SIG-M5 (cell line): ENCODE data around the gene UGT2A2.
"Not testable (repeated sequence)": the region's sequence is repeated elsewhere in the genome, so short reads cannot be mapped to it uniquely, and the experiment has no call there.

Experiments used
- DNase-seq: peaks from one replicate; lab custom pipeline; 2025; lab: John Stamatoyannopoulos, UW

The UGT2A2 gene

DNA sequence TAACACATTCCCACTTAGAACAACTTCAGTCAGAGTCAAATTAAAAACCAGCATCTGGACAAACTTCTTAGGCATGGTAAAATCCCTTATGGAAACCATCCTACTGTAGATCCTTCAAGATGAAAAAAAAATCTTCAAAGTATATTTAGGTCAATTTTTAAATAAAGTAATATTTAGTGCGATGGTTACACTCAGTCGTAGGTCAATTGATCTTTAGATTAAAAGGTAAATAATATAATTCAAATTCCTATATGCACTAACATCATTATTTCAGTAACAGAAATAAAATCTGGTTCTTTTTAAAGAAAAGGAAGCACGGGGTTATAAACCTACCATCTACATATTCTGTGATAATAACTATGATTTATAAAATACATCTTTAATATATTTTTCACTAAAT is at the start of gene UGT2A2:
Gene UGT2A2 (minus strand): TSS at position 101 of the 400 bp plus-strand sequence. CDS start 2 bp downstream, at position 99.
- DNase-seq: no peak

GRCh38 chr4:69684804-69685203 is 45.4 kb upstream of the UGT2A2 start:
- no peak for DNase-seq

DNA sequence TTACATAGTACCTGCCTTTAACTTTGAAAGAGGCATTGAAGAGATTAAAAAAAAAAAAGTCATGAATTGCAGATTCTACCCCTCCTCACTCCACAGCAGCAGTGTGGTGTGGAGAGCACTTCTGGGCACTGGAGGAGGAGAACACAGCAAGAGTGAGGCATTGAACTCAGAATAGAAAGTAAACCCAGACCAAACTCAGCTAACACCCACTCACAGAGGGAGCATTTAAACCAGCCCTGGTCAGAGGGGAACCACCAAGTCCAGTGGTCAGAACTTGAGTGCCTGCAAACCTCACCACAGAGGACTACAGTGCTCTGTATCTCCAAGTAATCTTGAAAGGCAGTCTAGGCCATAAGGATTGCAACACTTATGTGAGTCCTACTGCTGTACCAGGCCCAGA is 29.2 kb upstream of the UGT2A2 start:
- DNase-seq: no peak

- not testable (repeated sequence) for DNase-seq
Measured at GRCh38 chr4:69664009-69664408, 24.6 kb upstream of the UGT2A2 start.

DNA sequence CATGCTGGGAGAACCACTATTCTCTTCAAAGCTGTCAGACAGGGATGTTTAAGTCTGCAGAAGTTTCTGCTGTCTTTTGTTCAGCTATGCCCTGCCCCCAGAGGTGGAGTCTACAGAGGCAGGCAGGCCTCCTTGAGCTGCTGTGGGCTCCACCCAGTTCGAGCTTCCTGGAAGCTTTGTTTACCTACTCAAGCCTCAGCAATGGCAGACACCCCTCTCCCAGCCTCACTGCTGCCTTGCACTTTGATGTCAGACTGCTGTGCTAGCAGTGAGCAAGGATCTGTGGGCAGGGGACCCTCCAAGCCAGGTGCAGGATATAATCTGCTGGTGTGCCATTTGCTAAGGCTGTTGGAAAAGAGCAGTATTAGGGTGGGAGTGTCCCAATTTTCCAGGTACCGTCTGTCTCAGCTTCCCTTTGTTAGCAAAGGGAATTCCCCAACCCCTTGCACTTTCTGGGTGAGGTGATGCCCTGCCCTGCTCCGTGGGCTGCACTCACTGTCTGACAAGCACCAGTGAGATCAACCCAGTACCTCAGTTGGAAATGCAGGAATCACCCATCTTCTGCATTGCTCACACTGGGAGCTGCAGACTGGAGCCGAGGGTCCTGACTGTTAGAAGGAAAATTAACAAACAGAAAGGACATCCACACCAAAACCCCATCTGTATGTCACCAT is 21.8 kb upstream of the UGT2A2 start:
- not testable (repeated sequence) for DNase-seq

- no peak for DNase-seq
Measured at GRCh38 chr4:69658133-69658532, 18.7 kb upstream of the UGT2A2 start.

GRCh38 chr4:69656653-69657158 is 17.3 kb upstream of the UGT2A2 start:
- DNase-seq: no peak

GRCh38 chr4:69653147-69653546 is 13.7 kb upstream of the UGT2A2 start, which contains the start of gene UGT2A1:
UGT2A1 (minus strand) TSS chr4:69653247; CDS start chr4:69647644, 5,603 bp downstream.
- no peak for DNase-seq

- DNase-seq: no peak
Measured at GRCh38 chr4:69650872-69651271, 11.4 kb upstream of the UGT2A2 start.

GRCh38 chr4:69649629-69650028 is 10.2 kb upstream of the UGT2A2 start:
- no peak for DNase-seq

DNA sequence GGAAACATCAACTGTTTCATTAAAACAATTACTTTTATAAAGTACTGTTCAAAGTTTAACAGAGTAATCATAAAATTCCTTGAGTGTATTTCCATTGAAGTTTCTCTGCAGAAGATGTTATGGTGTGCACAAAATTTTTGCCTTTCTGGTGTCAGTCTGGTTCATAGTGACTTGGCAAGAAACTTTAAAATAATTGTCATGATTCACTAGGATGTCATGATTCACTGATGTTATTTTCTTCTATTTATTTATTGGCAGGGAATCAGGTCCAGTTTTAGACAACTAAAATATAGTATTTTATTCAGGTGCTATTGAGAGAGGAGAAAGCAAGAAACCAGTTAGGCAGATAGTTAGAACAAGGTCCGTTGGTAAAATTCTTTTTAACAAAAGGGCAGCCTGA is 9.8 kb upstream of the UGT2A2 start:
- no peak for DNase-seq

DNA sequence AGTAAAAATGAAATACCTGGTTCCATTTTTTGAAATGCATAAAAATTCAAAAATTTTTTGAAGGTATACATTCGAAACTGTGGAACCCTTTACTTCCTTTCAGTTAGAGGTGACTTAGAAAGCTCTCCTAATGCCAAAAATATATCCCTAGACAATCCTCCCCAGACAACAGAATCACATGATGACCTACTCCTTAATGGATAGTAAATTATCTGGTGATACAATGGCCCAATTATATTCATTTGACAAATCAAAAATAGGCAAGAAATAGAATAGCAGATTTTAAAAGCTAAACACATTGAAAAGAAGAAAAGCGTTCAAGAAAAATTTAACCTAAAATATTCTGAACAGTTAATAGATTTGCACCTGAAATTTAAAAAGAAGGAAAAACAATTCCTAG is 3.5 kb upstream of the UGT2A2 start:
- no peak for DNase-seq

DNA sequence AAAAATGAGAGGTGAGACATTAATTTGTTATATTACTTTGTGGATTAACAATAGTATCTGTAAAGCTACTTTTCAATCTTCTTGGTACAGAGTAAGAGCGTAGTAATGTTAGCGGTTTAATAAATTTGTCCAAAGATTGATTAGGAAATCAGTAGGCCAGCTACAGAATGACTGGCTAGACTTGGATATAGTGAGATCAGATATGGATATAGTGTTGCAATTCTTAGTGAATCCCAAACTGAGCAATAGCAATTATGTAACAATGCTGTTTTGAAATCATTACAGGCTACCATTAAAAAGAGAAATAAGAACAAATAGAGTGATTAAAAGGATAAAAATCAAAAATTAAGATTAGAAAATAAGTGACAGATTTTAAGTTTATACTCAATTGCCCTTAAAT is 847 bp upstream of the UGT2A2 start:
- no peak for DNase-seq

GRCh38 chr4:69617083-69617694 is 22.3 kb downstream of the UGT2A2 start:
- DNase-seq: no peak

GRCh38 chr4:69610484-69610883 is 29.0 kb downstream of the UGT2A2 start:
- DNase-seq: no peak

- DNase-seq: no peak
Measured at GRCh38 chr4:69601065-69601464, 38.4 kb downstream of the UGT2A2 start.

- DNase-seq: no peak
Measured at GRCh38 chr4:69600013-69600412, 39.4 kb downstream of the UGT2A2 start.

- DNase-seq: no peak
Measured at GRCh38 chr4:69594382-69594781, 45.1 kb downstream of the UGT2A2 start.

- no peak for DNase-seq
Measured at GRCh38 chr4:69591364-69591763, 48.1 kb downstream of the UGT2A2 start.

DNA sequence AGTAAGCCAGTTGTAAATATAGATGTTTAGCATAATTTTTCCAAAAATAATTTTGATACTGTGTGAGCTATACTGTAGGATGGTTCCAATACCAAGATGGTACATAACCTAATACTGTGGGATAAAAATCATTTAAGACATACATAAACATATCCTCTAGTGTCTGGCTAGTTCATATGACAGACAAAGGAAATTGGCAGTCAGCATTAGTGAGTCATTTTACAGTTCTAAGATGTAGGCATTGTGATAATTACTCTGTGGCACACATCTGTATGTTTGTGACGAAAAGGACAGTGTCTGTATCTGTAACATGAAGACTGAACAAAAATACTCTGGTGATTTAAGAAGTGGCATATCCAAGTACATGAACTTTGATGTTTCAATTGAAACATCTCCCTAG is 49.6 kb downstream of the UGT2A2 start:
- no peak for DNase-seq

DNA sequence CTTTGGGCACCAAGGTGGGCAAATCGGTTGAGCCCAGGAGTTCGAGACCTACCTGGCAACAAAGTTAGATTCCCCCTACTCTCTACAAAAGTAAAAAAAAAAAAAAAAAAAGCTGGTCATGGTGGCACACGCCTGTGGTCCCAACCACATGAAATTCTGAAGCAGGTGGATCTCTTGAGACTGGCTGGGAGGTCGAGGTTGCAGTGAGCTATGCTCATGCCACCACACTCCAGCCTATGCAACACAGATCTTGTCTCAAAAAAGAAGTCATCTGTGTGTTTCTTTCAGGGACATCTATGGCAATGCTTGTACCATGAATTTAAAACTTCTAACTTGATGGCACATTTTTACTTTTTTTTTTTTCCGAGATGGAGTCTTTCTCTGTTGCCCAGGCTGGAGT is 55.3 kb downstream of the UGT2A2 start:
- no peak for DNase-seq

- no peak for DNase-seq
Measured at GRCh38 chr4:69583543-69583942, 55.9 kb downstream of the UGT2A2 start.

- no peak for DNase-seq
Measured at GRCh38 chr4:69577245-69577644, 62.2 kb downstream of the UGT2A2 start.
